Measurements from ENCODE around the gene API5.

The API5 gene

GRCh38 chr11:43381802-43382201, 70.0 kb downstream of the API5 start:
- H3K27ac ChIP-seq: no peak overlapping the region
- TF ChIP-seq CTCF (conservative IDR thresholded peaks at IDR 0.05): no peak

- no peak overlapping the region for H3K27ac ChIP-seq
- no peak for TF ChIP-seq CTCF (conservative IDR thresholded peaks at IDR 0.05)
Observed at GRCh38 chr11:43382614-43383013, 70.8 kb downstream of the API5 start.

- TF ChIP-seq CTCF (conservative IDR thresholded peaks at IDR 0.05): no peak
- H3K27ac ChIP-seq: no peak overlapping the region
Observed at GRCh38 chr11:43384393-43384792, 72.6 kb downstream of the API5 start.

GRCh38 chr11:43392713-43393112, 80.9 kb downstream of the API5 start:
- H3K27ac ChIP-seq: no peak overlapping the region
- no peak for TF ChIP-seq CTCF (conservative IDR thresholded peaks at IDR 0.05)

GRCh38 chr11:43393765-43394355, 82.1 kb downstream of the API5 start:
- TF ChIP-seq CTCF (conservative IDR thresholded peaks at IDR 0.05): no peak
- H3K27ac ChIP-seq: no peak overlapping the region

Measured in VCaP (cell line).